Prostate gland (tissue), 2 donors: ENCODE measurements around the gene OTUD5. TPM values are rescaled to one million over a fixed set of nuclear protein-coding genes. Genes with fewer than 3 reads are reported as not detected.

Experiments
- DNase-seq: peaks from one replicate; pipeline ENCODE4 v3.0.0-alpha.2; 2019; ENCODE audit warnings: low spot score
- H3K27ac ChIP-seq, 2 donors: fragments of 200-600 bp; sonication (generic); 2 replicates each; pipeline ENCODE4 v1.5.1; 2017 to 2019
- H3K27me3 ChIP-seq: fragments of 200-600 bp; sonication (generic); replicated peaks from 2 replicates; pipeline ENCODE4 v1.5.1; 2019; ENCODE audit not compliant: insufficient read depth
- H3K36me3 ChIP-seq, 2 donors: fragments of 200-600 bp; sonication (generic); 1 replicate in 1 of 2; 2 replicates in 1 of 2; pipeline versions ENCODE4 v1.5.1 to v1.8.1; 2017 to 2019
- H3K4me1 ChIP-seq: fragments of 200-600 bp; sonication (generic); replicated peaks from 2 replicates; pipeline ENCODE4 v1.5.1; 2019
- H3K4me3 ChIP-seq, 2 donors: fragments of 200-600 bp; sonication (generic); 2 replicates each; pipeline ENCODE4 v1.5.1; 2017 to 2019
- H3K9me3 ChIP-seq: fragments of 200-600 bp; sonication (generic); 2 replicates; pipeline ENCODE4 v1.5.1; 2017
- CTCF ChIP-seq, 4 experiments: fragments of 200-600 bp in 2 of 4; fragments of 450-650 bp in 2 of 4; sonication (generic) in 2 of 4; IDR thresholded peaks; 1 replicate in 3 of 4; 2 replicates in 1 of 4; pipeline ENCODE4 v1.5.1; 2016 to 2019; ENCODE audit warnings: antibody characterized with exemption in 4 of 4, mild to moderate bottlenecking in 2 of 4, moderate library complexity in 2 of 4
- POLR2A ChIP-seq: fragments of 450-650 bp; IDR thresholded peaks from one replicate; pipeline ENCODE4 v1.6.1; 2016; ENCODE audit warnings: antibody characterized with exemption, mild to moderate bottlenecking
- POLR2AphosphoS5 ChIP-seq: sonication (generic); formaldehyde crosslinking; IDR thresholded peaks from one replicate; pipeline ENCODE4 v1.6.1; 2017; ENCODE audit warnings: antibody characterized with exemption
- WGBS: methylation state at CpG from one replicate; pipeline ENCODE4 v1.1.5; 2018; 5-methylcytosine and 5-hydroxymethylcytosine counted together
- intact Hi-C: fragments of 100-400 bp; cut with DNase I; formaldehyde crosslinking; loops from one replicate; pipeline ENCODE4 v1.14.2; 2022
- total RNA-seq, 2 donors: library from RNA; depleted of rRNA; stranded (reverse); fragments of >200 nt; gene quantifications; one replicate each; pipeline ENCODE4 v1.1.0, GENCODE V29; 2016

Gene OTUD5
- total RNA-seq, 2 donors from 2014 or later: 44.1 to 84.2 TPM

GRCh38 chrX:48920718-48921104 lies 36.7 kb downstream of the OTUD5 start:
- WGBS: 87% methylated on average over 4 of the region's 4 CpGs
- intact Hi-C loops: no loop called here
- H3K27ac ChIP-seq: no peak overlapping the region
- no peak for DNase-seq
- no peaks in the 10 kb centered on the region for H3K36me3 ChIP-seq
- no peaks in the 10 kb centered on the region for H3K9me3 ChIP-seq
- H3K27me3 ChIP-seq: no peaks in the 10 kb centered on the region
- H3K4me3 ChIP-seq: no peak overlapping the region
- TF ChIP-seq CTCF (IDR thresholded peaks at IDR 0.05): no peak
- TF ChIP-seq POLR2AphosphoS5: no peak
- TF ChIP-seq POLR2A: no peak
- no peaks in the 10 kb centered on the region for H3K4me1 ChIP-seq

- DNase-seq: no peak
- intact Hi-C loops: loop anchor here (10.0 kb wide), 1 partner anchor 125 kb away; the partner anchor contains the start of gene TFE3
- Histone ChIP-seq H3K27ac (peak overlapping the region; percentile 71 to 84), H3K9me3 (no peaks in the 10 kb centered on the region), H3K4me1 (no peaks in the 10 kb centered on the region), H3K36me3 (no peaks in the 10 kb centered on the region), H3K27me3 (no peaks in the 10 kb centered on the region), H3K4me3 (no peak overlapping the region)
- TF ChIP-seq POLR2AphosphoS5 (no peak), CTCF (IDR thresholded peaks at IDR 0.05) (no peak), POLR2A (no peak)
- WGBS: 50% methylated on average over 8 of the region's 8 CpGs
Observed at GRCh38 chrX:48919947-48920717, 37.3 kb downstream of the OTUD5 start.

- no peak for DNase-seq
- H3K4me3 ChIP-seq: peak overlapping the region; percentile 53 to 57
- peak overlapping the region; percentile 71 to 84 for H3K27ac ChIP-seq
- intact Hi-C loops: loop anchor here (10.0 kb wide), 1 partner anchor 125 kb away; the partner anchor contains the start of gene TFE3
- 6% methylated on average over 13 of the region's 15 CpGs for WGBS
- TF ChIP-seq POLR2AphosphoS5 (no peak), CTCF (IDR thresholded peaks at IDR 0.05) (no peak), POLR2A (no peak)
- H3K36me3 ChIP-seq: no peaks in the 10 kb centered on the region
- no peaks in the 10 kb centered on the region for H3K27me3 ChIP-seq
- H3K4me1 ChIP-seq: no peaks in the 10 kb centered on the region
- no peaks in the 10 kb centered on the region for H3K9me3 ChIP-seq
Observed at GRCh38 chrX:48919360-48919841, 38.0 kb downstream of the OTUD5 start.

GRCh38 chrX:48918643-48919340 lies 38.6 kb downstream of the OTUD5 start, which contains the start of gene PIM2:
Gene PIM2, minus strand, starts transcription at chrX:48919024. Its CDS starts 190 bp downstream, at chrX:48918834.
- no peaks in the 10 kb centered on the region for H3K27me3 ChIP-seq
- H3K4me1 ChIP-seq: no peaks in the 10 kb centered on the region
- peak within 1 kb of the TSS; percentile 84 for H3K27ac ChIP-seq
- intact Hi-C loops: loop anchor here (10.0 kb wide), 1 partner anchor 126 kb away; the partner anchor contains the start of gene TFE3
- DNase-seq: peak; percentile 93
- H3K4me3 ChIP-seq: peak within 1 kb of the TSS; percentile 53 to 57
- H3K36me3 ChIP-seq: no peaks in the 10 kb centered on the region
- WGBS: 0% methylated on average over 12 of the region's 55 CpGs
- TF ChIP-seq CTCF (IDR thresholded peaks at IDR 0.05): peak in 1 of 4 experiments; percentile 8
- TF ChIP-seq POLR2AphosphoS5: peak; percentile 94
- TF ChIP-seq POLR2A: peak; percentile 96
- no peaks in the 10 kb centered on the region for H3K9me3 ChIP-seq
